DND-41 (cell line): Measurements from ENCODE around the gene NID2.

Experiments used
- ATAC-seq: fragments of 200-7000 bp; cut with Tn5 transposase; 3 replicates; pipeline ENCODE4 v1.9.1; 2021; ENCODE audit warnings: low read depth; ENCODE audit not compliant: insufficient read depth
- DNase-seq: peaks from one replicate; pipeline ENCODE4 v3.0.0-alpha.2; 2020
- H2AFZ ChIP-seq: 2 replicates; pipeline ENCODE4 v1.6.0; 2012; ENCODE audit warnings: low read depth, low read length
- H3K27ac ChIP-seq: 2 replicates; pipeline ENCODE4 v1.5.1; 2012; ENCODE audit warnings: low read length, inconsistent platforms
- H3K27me3 ChIP-seq: fragments of 200-600 bp; sonication (generic); 2 replicates; pipeline ENCODE4 v1.6.0; 2012; ENCODE audit warnings: low read length, mild to moderate bottlenecking, inconsistent platforms; ENCODE audit not compliant: insufficient read depth, poor library complexity
- H3K36me3 ChIP-seq: 2 replicates; pipeline ENCODE4 v1.5.1; 2012; ENCODE audit warnings: low read length, inconsistent platforms; ENCODE audit not compliant: insufficient read depth
- H3K4me1 ChIP-seq: 2 replicates; pipeline ENCODE4 v1.5.1; 2012; ENCODE audit warnings: mild to moderate bottlenecking, low read length; ENCODE audit not compliant: insufficient read depth
- H3K4me2 ChIP-seq: 2 replicates; pipeline ENCODE4 v1.6.0; 2012; ENCODE audit warnings: mild to moderate bottlenecking, moderate library complexity, low read length, inconsistent platforms; ENCODE audit not compliant: insufficient read depth
- H3K4me3 ChIP-seq, 2 experiments: fragments of 200-600 bp in 1 of 2; shearing (Covaris generic) in 1 of 2; 2 replicates each; pipeline ENCODE4 v1.5.1; 2012 to 2016; ENCODE audit warnings: inconsistent platforms in 2 of 2, low read length in 2 of 2, mild to moderate bottlenecking in 2 of 2, low read depth in 1 of 2, moderate library complexity in 1 of 2
- H3K79me2 ChIP-seq: 2 replicates; pipeline ENCODE4 v1.6.0; 2012; ENCODE audit warnings: low read length, inconsistent platforms; ENCODE audit not compliant: insufficient read depth
- H3K9ac ChIP-seq: 2 replicates; pipeline ENCODE4 v1.6.0; 2012; ENCODE audit warnings: low read depth, mild to moderate bottlenecking, inconsistent platforms, low read length, moderate library complexity
- H3K9me3 ChIP-seq: 2 replicates; pipeline ENCODE4 v1.5.1; 2012; ENCODE audit warnings: low read length, moderate library complexity, mild to moderate bottlenecking, inconsistent platforms; ENCODE audit not compliant: insufficient read depth, severe bottlenecking
- H4K20me1 ChIP-seq: 2 replicates; pipeline ENCODE4 v1.6.0; 2012; ENCODE audit warnings: low read length; ENCODE audit not compliant: insufficient read depth
- CTCF ChIP-seq: IDR thresholded peaks from 2 replicates; pipeline ENCODE4 v1.5.1; 2012; ENCODE audit warnings: borderline replicate concordance, low read length, moderate library complexity, mild to moderate bottlenecking; ENCODE audit not compliant: poor library complexity, severe bottlenecking; ENCODE audit errors: extremely low read depth
- EZH2 ChIP-seq: IDR thresholded peaks from 3 replicates; pipeline ENCODE4 v1.6.1; 2012; ENCODE audit warnings: borderline replicate concordance, low read depth, mild to moderate bottlenecking, moderate library complexity, low read length, inconsistent platforms; ENCODE audit not compliant: severe bottlenecking

Gene NID2

GRCh38 chr14:52112336-52113018, 43.6 kb upstream of the NID2 start:
- DNase-seq (no peak), ATAC-seq (no peak)
- no peak overlapping the region for H3K4me2 ChIP-seq
- no peaks in the 10 kb centered on the region for H3K9me3 ChIP-seq
- H3K27me3 ChIP-seq, result no peaks in the 10 kb centered on the region
- H3K79me2 ChIP-seq, result no peaks in the 10 kb centered on the region
- H3K4me1 ChIP-seq, result peaks cover 10% of the 10 kb centered on the region
- no peak overlapping the region for H3K27ac ChIP-seq
- H3K4me3 ChIP-seq, result no peak overlapping the region
- no peaks in the 10 kb centered on the region for H4K20me1 ChIP-seq
- TF ChIP-seq CTCF, result no peak
- no peak for TF ChIP-seq EZH2
- H2AFZ ChIP-seq, result no peak overlapping the region
- no peak overlapping the region for H3K9ac ChIP-seq
- H3K36me3 ChIP-seq, result no peaks in the 10 kb centered on the region

DNA sequence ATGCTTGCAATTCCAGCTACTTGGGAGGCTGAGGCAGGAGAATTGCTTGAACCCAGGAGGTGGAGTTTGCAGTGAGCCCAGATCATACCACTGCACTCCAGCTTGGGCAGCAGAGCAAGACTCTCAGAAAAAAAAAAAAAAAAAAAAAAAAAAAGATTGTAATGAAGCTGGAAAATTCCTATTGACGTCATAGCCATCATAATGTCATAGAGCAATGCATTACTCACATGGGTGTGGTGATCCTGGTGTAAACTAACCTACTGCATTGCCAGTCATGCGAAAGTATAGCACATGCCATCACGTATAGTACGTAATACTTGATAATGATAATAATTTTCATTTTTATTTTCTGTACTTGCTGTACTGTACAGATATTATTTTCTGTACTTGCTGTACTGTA, 42.7 kb upstream of the NID2 start:
- no peaks in the 10 kb centered on the region for H3K36me3 ChIP-seq
- H3K9ac ChIP-seq, result no peak overlapping the region
- H3K4me3 ChIP-seq, result no peak overlapping the region
- DNase-seq (no peak), ATAC-seq (no peak)
- H3K27me3 ChIP-seq, result no peaks in the 10 kb centered on the region
- H2AFZ ChIP-seq, result no peak overlapping the region
- H4K20me1 ChIP-seq, result no peaks in the 10 kb centered on the region
- H3K4me1 ChIP-seq, result peaks cover 10% of the 10 kb centered on the region
- no peak overlapping the region for H3K27ac ChIP-seq
- H3K9me3 ChIP-seq, result no peaks in the 10 kb centered on the region
- TF ChIP-seq CTCF (no peak), EZH2 (no peak)
- H3K79me2 ChIP-seq, result no peaks in the 10 kb centered on the region
- H3K4me2 ChIP-seq, result no peak overlapping the region

GRCh38 chr14:52110441-52111086, 41.7 kb upstream of the NID2 start:
- no peak for ATAC-seq
- Histone ChIP-seq H3K9ac (no peak overlapping the region), H4K20me1 (no peaks in the 10 kb centered on the region), H3K4me1 (peaks cover 7% of the 10 kb centered on the region), H3K36me3 (no peaks in the 10 kb centered on the region), H3K27ac (no peak overlapping the region), H3K27me3 (no peaks in the 10 kb centered on the region), H3K9me3 (no peaks in the 10 kb centered on the region), H3K4me2 (no peak overlapping the region), H3K4me3 (no peak overlapping the region), H2AFZ (no peak overlapping the region), H3K79me2 (no peaks in the 10 kb centered on the region)
- TF ChIP-seq EZH2 (no peak), CTCF (no peak)
- DNase-seq, result no peak
